GM20000 (cell line): Measurements from ENCODE around the gene GRIN3B.
A peak's percentile ranks its signal among the peaks of the same experiment; 100 is the strongest.

Experiments
- DNase-seq: peaks from one replicate; pipeline ENCODE4 v3.0.0; 2012; ENCODE audit warnings: low spot score
- TF ChIP-seq, protein P1 (sequence below): IDR thresholded peaks from 2 replicates; pipeline ENCODE4 v1.5.1; 2012; ENCODE audit warnings: mild to moderate bottlenecking, control low read depth; ENCODE audit errors: extremely low read depth, missing control alignments

The GRIN3B gene

GRCh38 chr19:1054102-1055027 is 54.1 kb downstream of the GRIN3B start:
- TF ChIP-seq, protein P1, sequence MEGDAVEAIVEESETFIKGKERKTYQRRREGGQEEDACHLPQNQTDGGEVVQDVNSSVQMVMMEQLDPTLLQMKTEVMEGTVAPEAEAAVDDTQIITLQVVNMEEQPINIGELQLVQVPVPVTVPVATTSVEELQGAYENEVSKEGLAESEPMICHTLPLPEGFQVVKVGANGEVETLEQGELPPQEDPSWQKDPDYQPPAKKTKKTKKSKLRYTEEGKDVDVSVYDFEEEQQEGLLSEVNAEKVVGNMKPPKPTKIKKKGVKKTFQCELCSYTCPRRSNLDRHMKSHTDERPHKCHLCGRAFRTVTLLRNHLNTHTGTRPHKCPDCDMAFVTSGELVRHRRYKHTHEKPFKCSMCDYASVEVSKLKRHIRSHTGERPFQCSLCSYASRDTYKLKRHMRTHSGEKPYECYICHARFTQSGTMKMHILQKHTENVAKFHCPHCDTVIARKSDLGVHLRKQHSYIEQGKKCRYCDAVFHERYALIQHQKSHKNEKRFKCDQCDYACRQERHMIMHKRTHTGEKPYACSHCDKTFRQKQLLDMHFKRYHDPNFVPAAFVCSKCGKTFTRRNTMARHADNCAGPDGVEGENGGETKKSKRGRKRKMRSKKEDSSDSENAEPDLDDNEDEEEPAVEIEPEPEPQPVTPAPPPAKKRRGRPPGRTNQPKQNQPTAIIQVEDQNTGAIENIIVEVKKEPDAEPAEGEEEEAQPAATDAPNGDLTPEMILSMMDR, result no peak
- DNase-seq, result no peak

DNA sequence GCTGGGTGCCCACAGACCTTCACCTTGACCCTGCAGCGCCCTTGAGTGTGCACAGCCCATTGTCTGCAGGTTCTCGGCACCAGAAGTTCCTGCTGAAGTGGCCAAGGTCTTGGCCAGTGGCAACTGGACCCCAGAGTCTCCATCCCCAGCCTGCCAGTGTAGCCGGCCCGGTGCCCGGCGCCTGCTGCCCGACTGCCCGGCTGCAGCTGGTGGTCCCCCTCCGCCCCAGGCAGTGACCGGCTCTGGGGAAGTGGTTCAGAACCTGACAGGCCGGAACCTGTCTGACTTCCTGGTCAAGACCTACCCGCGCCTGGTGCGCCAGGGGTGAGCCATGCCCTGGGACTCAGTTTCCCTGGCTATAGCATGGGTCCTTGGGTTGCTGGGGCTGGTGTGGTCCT is 54.8 kb downstream of the GRIN3B start:
- no peak for DNase-seq
- TF ChIP-seq, protein P1, result no peak

GRCh38 chr19:1055886-1056620 is 55.8 kb downstream of the GRIN3B start:
- TF ChIP-seq, protein P1, result no peak
- no peak for DNase-seq

DNA sequence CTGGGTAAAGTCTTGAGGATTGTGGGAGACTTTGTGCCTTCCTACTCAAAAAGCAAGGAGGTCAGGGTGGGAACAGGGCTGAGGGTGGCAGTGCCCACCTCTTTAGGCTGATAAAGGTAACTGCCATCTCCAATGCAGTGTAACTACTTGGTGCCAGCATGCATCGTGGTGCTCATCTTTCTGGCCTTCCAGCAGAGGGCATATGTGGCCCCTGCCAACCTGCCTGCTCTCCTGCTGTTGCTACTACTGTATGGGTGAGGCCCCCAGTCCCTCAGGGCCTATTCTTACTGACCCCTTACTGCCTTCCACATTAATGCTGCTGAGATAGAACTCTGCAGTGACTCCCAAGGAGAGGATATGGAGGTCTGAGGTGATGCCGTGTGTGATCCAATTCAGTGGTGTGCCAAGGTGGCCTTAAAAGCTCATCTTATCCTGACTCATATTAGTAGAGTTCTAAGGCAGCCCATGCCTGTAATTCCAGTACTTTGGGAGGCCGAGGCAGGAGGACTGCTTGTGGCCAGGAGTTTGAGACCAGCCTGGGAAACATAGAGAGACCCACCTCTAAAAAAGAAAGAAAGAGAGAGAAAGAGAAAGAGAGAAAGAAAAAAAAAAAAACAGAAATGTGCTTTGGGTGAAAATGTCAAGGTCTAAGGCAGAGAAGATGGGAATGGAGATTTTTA is 57.1 kb downstream of the GRIN3B start:
- peak; percentile 63 for DNase-seq

GRCh38 chr19:1058112-1058511 is 57.9 kb downstream of the GRIN3B start:
- DNase-seq, result no peak
- TF ChIP-seq, protein P1, result no peak

More for the DNA sequence above, 57.1 kb downstream of the GRIN3B start:
- TF ChIP-seq, protein P1, result peak; percentile 40
